HepG2 (cell line): ENCODE data around the gene LHX5. TPM values are rescaled to one million over a fixed set of nuclear protein-coding genes. Genes with fewer than 3 reads are reported as not detected.

Experiments used
- ARHGAP35 ChIP-seq: sonication (generic); formaldehyde crosslinking; IDR thresholded peaks from 2 replicates; pipeline ENCODE4 v1.9.0; 2022; ENCODE audit warnings: mild to moderate bottlenecking, inconsistent platforms, moderate library complexity, missing genetic modification reagents, borderline replicate concordance
- FOXK1 ChIP-seq: sonication (generic); formaldehyde crosslinking; IDR thresholded peaks from 2 replicates; pipeline ENCODE4 v1.4.0; 2020; ENCODE audit warnings: low read depth, missing genetic modification reagents, borderline replicate concordance
- FOXM1 ChIP-seq: sonication (generic); formaldehyde crosslinking; IDR thresholded peaks from 2 replicates; pipeline ENCODE4 v1.5.0; 2020; ENCODE audit warnings: missing genetic modification reagents
- NCOA1 ChIP-seq: sonication (generic); formaldehyde crosslinking; IDR thresholded peaks from 2 replicates; pipeline ENCODE4 v1.9.0; 2021; ENCODE audit warnings: missing genetic modification reagents
- REXO4 ChIP-seq: sonication (generic); formaldehyde crosslinking; IDR thresholded peaks from 2 replicates; pipeline ENCODE4 v1.8.0; 2022; ENCODE audit warnings: missing genetic modification reagents, mild to moderate bottlenecking, borderline replicate concordance
- SOX13 ChIP-seq, 3 experiments: fragments of 450-650 bp in 1 of 3; sonication (generic) in 1 of 3; formaldehyde crosslinking in 1 of 3; IDR thresholded peaks in 2 of 3; conservative IDR thresholded peaks in 1 of 3; 2 replicates each; pipeline versions ENCODE4 v1.5.0 to v1.6.1; 2016 to 2020; ENCODE audit warnings: antibody characterized with exemption in 1 of 3, mild to moderate bottlenecking in 1 of 3, missing compliant biosample characterization in 1 of 3, missing genetic modification reagents in 1 of 3, moderate library complexity in 1 of 3
- SP1 ChIP-seq, 2 experiments: fragments of 450-650 bp in 1 of 2; sonication (generic) in 1 of 2; formaldehyde crosslinking in 1 of 2; IDR thresholded peaks; 2 replicates each; pipeline versions ENCODE4 v1.4.0 to v1.6.1; 2016 to 2020; ENCODE audit warnings: missing genetic modification reagents in 1 of 2
- TAF1 ChIP-seq: sonication (generic); formaldehyde crosslinking; IDR thresholded peaks from 2 replicates; pipeline ENCODE4 v1.4.0; 2020; ENCODE audit warnings: missing genetic modification reagents
- TGIF2 ChIP-seq: IDR thresholded peaks from 2 replicates; pipeline ENCODE4 v1.6.1; 2016; ENCODE audit warnings: control low read depth, missing compliant biosample characterization
- ZC3H4 ChIP-seq: sonication (generic); formaldehyde crosslinking; IDR thresholded peaks from 2 replicates; pipeline ENCODE4 v1.4.0; 2020; ENCODE audit warnings: missing genetic modification reagents, borderline replicate concordance
- ZNF101 ChIP-seq: sonication (generic); formaldehyde crosslinking; IDR thresholded peaks from 2 replicates; pipeline ENCODE4 v1.4.0; 2020; ENCODE audit warnings: mild to moderate bottlenecking, low read depth, missing genetic modification reagents, borderline replicate concordance
- ZNF230 ChIP-seq: sonication (generic); formaldehyde crosslinking; IDR thresholded peaks from 2 replicates; pipeline ENCODE4 v1.4.0; 2020; ENCODE audit warnings: mild to moderate bottlenecking, missing genetic modification reagents
- ZNF460 ChIP-seq: sonication (generic); formaldehyde crosslinking; IDR thresholded peaks from 2 replicates; pipeline ENCODE4 v1.5.1; 2020; ENCODE audit warnings: missing genetic modification reagents, mild to moderate bottlenecking, borderline replicate concordance
- ZNF572 ChIP-seq: sonication (generic); formaldehyde crosslinking; IDR thresholded peaks from 2 replicates; pipeline ENCODE4 v1.5.1; 2020; ENCODE audit warnings: mild to moderate bottlenecking, missing genetic modification reagents
- ZNF614 ChIP-seq: IDR thresholded peaks from 2 replicates; pipeline ENCODE4 v1.6.1; 2018; ENCODE audit warnings: missing biosample characterization, missing genetic modification reagents, inconsistent platforms, borderline replicate concordance
- ZNF639 ChIP-seq: conservative IDR thresholded peaks from 2 replicates; pipeline ENCODE4 v1.6.1; 2018; ENCODE audit warnings: missing genetic modification reagents
- ZNF687 ChIP-seq: sonication (generic); formaldehyde crosslinking; IDR thresholded peaks from 2 replicates; pipeline ENCODE4 v1.5.1; 2020; ENCODE audit warnings: mild to moderate bottlenecking, missing genetic modification reagents, moderate library complexity
- ZNF772 ChIP-seq: sonication (generic); formaldehyde crosslinking; IDR thresholded peaks from 2 replicates; pipeline ENCODE4 v1.5.0; 2020; ENCODE audit warnings: mild to moderate bottlenecking, missing genetic modification reagents
- polyA plus RNA-seq, 8 experiments: library from polyadenylated mRNA; depleted of rRNA in 3 of 8; stranded (reverse) in 7 of 8; unstranded in 1 of 8; fragments of >200 nt; fragmentation: Illumina TruSeq in 4 of 8; extraction: Trizol in 4 of 8; gene quantifications; 2 replicates each; pipeline versions ENCODE4 v1.2.1 to v1.2.3, GENCODE V29; 2011 to 2016; ENCODE audit warnings: low read depth in 4 of 8, missing spikeins in 1 of 8, mixed read lengths in 1 of 8; ENCODE audit not compliant: insufficient read depth in 1 of 8
- total RNA-seq, 5 experiments: library from RNA; depleted of rRNA; stranded (reverse); fragments of >200 nt; fragmentation: Illumina TruSeq; extraction: Trizol; gene quantifications; 2 replicates each; pipeline ENCODE4 v1.2.3, GENCODE V29; 2016; ENCODE audit warnings: low read depth in 1 of 5
- TF ChIP-seq, protein P1 (sequence below): IDR thresholded peaks from 2 replicates; pipeline ENCODE4 v1.6.1; 2016; ENCODE audit warnings: mild to moderate bottlenecking, missing biosample characterization, missing genetic modification reagents
- TF ChIP-seq, protein P2 (sequence below): sonication (generic); formaldehyde crosslinking; IDR thresholded peaks from 2 replicates; pipeline ENCODE4 v1.4.0; 2020; ENCODE audit warnings: missing genetic modification reagents

Gene LHX5
- total and polyA plus RNA-seq, 2 of the 13 experiments (the other 11 are each of a cell fraction or from before 2014, with no cell fraction given) = not detected

GRCh38 chr12:113422030-113422885 is 49.4 kb downstream of the LHX5 start, which contains the start of gene SDSL (continued):
- TF ChIP-seq ZNF614 (CRISPR knock-in tag) (no peak), SOX13 (IDR thresholded peaks at IDR 0.05) (no peak), SOX13 (CRISPR knock-in tag; conservative IDR thresholded peaks at IDR 0.05 in 1 of 2, IDR thresholded peaks at IDR 0.05 in 1 of 2) (no peak), ZNF639 (CRISPR knock-in tag) (no peak), ZNF772 (CRISPR knock-in tag) (no peak), FOXK1 (CRISPR knock-in tag) (no peak), REXO4 (CRISPR knock-in tag) (no peak), ZNF687 (CRISPR knock-in tag) (peak; percentile 72), SP1 (IDR thresholded peaks at IDR 0.05) (no peak), SP1 (CRISPR knock-in tag; IDR thresholded peaks at IDR 0.05) (peak; percentile 48; the same call in 1 of the 2 replicates), ZC3H4 (no peak), NCOA1 (CRISPR knock-in tag) (no peak), ZNF460 (CRISPR knock-in tag) (no peak), ZNF101 (CRISPR knock-in tag) (no peak), FOXM1 (no peak), ZNF230 (CRISPR knock-in tag) (no peak), TGIF2 (CRISPR knock-in tag) (no peak), TAF1 (CRISPR knock-in tag) (peak; percentile 46), ARHGAP35 (CRISPR knock-in tag) (no peak), ZNF572 (CRISPR knock-in tag) (peak; percentile 88; the same call in 1 of the 2 replicates)
- TF ChIP-seq, protein P1, sequence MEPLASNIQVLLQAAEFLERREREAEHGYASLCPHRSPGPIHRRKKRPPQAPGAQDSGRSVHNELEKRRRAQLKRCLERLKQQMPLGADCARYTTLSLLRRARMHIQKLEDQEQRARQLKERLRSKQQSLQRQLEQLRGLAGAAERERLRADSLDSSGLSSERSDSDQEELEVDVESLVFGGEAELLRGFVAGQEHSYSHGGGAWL (CRISPR knock-in tag) = 0 out of 2 replicates have a peak, but pooled peaks have one; percentile 1
- TF ChIP-seq, protein P2, sequence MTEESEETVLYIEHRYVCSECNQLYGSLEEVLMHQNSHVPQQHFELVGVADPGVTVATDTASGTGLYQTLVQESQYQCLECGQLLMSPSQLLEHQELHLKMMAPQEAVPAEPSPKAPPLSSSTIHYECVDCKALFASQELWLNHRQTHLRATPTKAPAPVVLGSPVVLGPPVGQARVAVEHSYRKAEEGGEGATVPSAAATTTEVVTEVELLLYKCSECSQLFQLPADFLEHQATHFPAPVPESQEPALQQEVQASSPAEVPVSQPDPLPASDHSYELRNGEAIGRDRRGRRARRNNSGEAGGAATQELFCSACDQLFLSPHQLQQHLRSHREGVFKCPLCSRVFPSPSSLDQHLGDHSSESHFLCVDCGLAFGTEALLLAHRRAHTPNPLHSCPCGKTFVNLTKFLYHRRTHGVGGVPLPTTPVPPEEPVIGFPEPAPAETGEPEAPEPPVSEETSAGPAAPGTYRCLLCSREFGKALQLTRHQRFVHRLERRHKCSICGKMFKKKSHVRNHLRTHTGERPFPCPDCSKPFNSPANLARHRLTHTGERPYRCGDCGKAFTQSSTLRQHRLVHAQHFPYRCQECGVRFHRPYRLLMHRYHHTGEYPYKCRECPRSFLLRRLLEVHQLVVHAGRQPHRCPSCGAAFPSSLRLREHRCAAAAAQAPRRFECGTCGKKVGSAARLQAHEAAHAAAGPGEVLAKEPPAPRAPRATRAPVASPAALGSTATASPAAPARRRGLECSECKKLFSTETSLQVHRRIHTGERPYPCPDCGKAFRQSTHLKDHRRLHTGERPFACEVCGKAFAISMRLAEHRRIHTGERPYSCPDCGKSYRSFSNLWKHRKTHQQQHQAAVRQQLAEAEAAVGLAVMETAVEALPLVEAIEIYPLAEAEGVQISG (CRISPR knock-in tag) = 0 out of 2 replicates have a peak, but pooled peaks have one; percentile 16
